Hematopoietic multipotent progenitor cell treated with erythropoietin and hydrocortisone succinate and interleukin-3 and kit ligand, for 17 days (in vitro differentiated cells): ENCODE data around the gene CTSO.
"Not testable (repeated sequence)": the region's sequence is repeated elsewhere in the genome, so short reads cannot be mapped to it uniquely, and the experiment has no call there.

Source experiments
- DNase-seq: peaks from one replicate; pipeline ENCODE4 v3.0.0-alpha.2; 2015; ENCODE audit warnings: low spot score

The CTSO gene

GRCh38 chr4:155954118-155954685 is 536 bp upstream of the CTSO start:
- DNase-seq = no peak

GRCh38 chr4:155952501-155952901 is 1.2 kb downstream of the CTSO start:
- no peak for DNase-seq

GRCh38 chr4:155950461-155950860 is 3.2 kb downstream of the CTSO start:
- DNase-seq = no peak

- no peak for DNase-seq
Observed at GRCh38 chr4:155948541-155948940, 5.1 kb downstream of the CTSO start.

GRCh38 chr4:155946486-155946885 is 7.2 kb downstream of the CTSO start:
- DNase-seq = no peak

- no peak for DNase-seq
Observed at GRCh38 chr4:155944516-155944915, 9.2 kb downstream of the CTSO start.

GRCh38 chr4:155943605-155944291 is 9.9 kb downstream of the CTSO start:
- DNase-seq = no peak

GRCh38 chr4:155941820-155942219 is 11.8 kb downstream of the CTSO start:
- DNase-seq = no peak

GRCh38 chr4:155941085-155941790 is 12.4 kb downstream of the CTSO start:
- no peak for DNase-seq

GRCh38 chr4:155935389-155935986 is 18.2 kb downstream of the CTSO start:
- no peak for DNase-seq

- not testable (repeated sequence) for DNase-seq
Observed at GRCh38 chr4:155934634-155935033, 19.0 kb downstream of the CTSO start.

- no peak for DNase-seq
Observed at GRCh38 chr4:155931634-155932033, 22.0 kb downstream of the CTSO start.

- DNase-seq = no peak
Observed at GRCh38 chr4:155930330-155930729, 23.3 kb downstream of the CTSO start.

GRCh38 chr4:155929833-155930232 is 23.8 kb downstream of the CTSO start:
- no peak for DNase-seq

GRCh38 chr4:155924637-155925036 is 29.0 kb downstream of the CTSO start:
- DNase-seq = no peak

- no peak for DNase-seq
Observed at GRCh38 chr4:155921597-155921996, 32.1 kb downstream of the CTSO start.

- no peak for DNase-seq
Observed at GRCh38 chr4:155914782-155915181, 38.9 kb downstream of the CTSO start.

- DNase-seq = no peak
Observed at GRCh38 chr4:155911905-155912304, 41.8 kb downstream of the CTSO start.

- no peak for DNase-seq
Observed at GRCh38 chr4:155909615-155910226, 43.9 kb downstream of the CTSO start.

GRCh38 chr4:155908187-155909139 is 45.2 kb downstream of the CTSO start:
- DNase-seq = no peak

GRCh38 chr4:155907556-155907955 is 46.1 kb downstream of the CTSO start:
- no peak for DNase-seq
